Fibroblast of the aortic adventitia (primary cell): Measurements from ENCODE around the gene EPHB1. TPM values are rescaled to one million over a fixed set of nuclear protein-coding genes. Genes with fewer than 3 reads are reported as not detected.

Experiments
- DNase-seq: peaks from one replicate; pipeline ENCODE4 v3.0.0-alpha.2; 2010; ENCODE audit warnings: low read depth
- H3K4me3 ChIP-seq: 2 replicates; pipeline ENCODE4 v1.5.1; 2011; ENCODE audit warnings: low read depth, mild to moderate bottlenecking, control low read depth, low read length, moderate library complexity
- total RNA-seq: library from RNA; depleted of rRNA; stranded (reverse); fragments of >200 nt; gene quantifications from 2 replicates; pipeline ENCODE4 v1.2.3, GENCODE V29; 2012; ENCODE audit warnings: low replicate concordance
- TF ChIP-seq, protein P1 (sequence below): IDR thresholded peaks from 2 replicates; pipeline ENCODE4 v1.5.1; 2011; ENCODE audit warnings: mild to moderate bottlenecking, low read length, control low read depth, inconsistent platforms; ENCODE audit not compliant: insufficient read depth

The EPHB1 gene
- total RNA-seq, 1 donor = 1.2 TPM

DNA sequence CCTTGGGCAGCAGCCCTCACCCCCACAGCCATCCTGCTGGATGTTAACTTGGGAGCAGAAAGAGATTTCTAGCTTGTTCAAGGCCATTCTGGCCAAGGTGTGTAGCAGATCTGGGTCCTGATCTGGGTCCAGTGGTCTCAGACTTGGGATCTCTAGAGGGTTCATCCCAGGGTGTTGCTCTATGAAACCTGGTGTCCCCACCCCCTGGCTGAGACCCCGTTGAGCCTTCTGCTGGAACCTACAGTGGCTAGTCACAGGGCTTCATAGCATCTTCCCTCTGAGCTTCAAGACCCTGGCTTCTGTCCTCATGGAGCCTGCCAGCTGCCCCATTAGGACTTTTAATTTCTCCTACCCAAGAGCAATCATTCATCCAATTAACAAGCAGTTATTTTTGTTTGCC is 64.3 kb downstream of the EPHB1 start:
- TF ChIP-seq, protein P1, sequence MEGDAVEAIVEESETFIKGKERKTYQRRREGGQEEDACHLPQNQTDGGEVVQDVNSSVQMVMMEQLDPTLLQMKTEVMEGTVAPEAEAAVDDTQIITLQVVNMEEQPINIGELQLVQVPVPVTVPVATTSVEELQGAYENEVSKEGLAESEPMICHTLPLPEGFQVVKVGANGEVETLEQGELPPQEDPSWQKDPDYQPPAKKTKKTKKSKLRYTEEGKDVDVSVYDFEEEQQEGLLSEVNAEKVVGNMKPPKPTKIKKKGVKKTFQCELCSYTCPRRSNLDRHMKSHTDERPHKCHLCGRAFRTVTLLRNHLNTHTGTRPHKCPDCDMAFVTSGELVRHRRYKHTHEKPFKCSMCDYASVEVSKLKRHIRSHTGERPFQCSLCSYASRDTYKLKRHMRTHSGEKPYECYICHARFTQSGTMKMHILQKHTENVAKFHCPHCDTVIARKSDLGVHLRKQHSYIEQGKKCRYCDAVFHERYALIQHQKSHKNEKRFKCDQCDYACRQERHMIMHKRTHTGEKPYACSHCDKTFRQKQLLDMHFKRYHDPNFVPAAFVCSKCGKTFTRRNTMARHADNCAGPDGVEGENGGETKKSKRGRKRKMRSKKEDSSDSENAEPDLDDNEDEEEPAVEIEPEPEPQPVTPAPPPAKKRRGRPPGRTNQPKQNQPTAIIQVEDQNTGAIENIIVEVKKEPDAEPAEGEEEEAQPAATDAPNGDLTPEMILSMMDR = no peak
- H3K4me3 ChIP-seq = no peak overlapping the region

DNA sequence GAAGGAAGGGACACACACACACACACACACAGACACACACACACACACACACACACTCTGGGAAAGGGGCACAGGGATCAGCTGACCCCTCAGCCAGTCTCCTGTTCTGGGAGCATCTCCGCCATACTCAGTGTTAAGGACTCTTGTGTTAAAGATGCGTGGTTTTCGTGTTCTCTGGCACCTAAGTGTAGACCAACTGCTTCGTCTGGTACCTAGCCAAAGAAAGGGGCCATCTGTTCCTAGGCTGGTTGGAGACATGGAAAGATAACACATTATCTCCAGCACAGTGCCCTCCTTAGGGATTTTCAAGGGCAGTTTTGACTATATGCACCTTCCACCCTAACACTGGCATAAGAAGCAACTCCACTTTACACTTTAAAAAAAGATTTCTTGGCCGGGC is 65.1 kb downstream of the EPHB1 start:
- TF ChIP-seq, protein P1 = no peak
- no peak overlapping the region for H3K4me3 ChIP-seq
- no peak for DNase-seq

More for the DNA sequence above, 64.3 kb downstream of the EPHB1 start:
- no peak for DNase-seq

DNA sequence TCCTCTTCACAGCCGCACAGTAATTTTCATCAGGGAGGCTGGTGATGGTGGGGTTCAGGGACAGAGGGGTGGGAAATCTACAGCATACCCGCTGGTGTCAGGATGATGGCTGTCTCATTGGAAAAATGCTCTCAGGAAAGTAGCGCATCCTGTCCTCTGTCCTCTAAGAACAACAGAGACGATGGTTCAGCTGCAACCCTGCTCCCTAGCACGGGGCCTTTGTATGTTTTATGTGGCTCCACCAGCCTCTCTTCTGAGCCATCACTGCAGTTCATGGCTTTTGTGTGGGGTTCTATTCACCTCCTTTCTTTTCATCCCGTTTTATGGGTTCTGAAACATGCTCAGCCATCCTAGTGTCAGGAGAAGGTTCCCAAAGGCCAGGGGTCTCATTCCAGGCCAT is 68.9 kb downstream of the EPHB1 start:
- DNase-seq = no peak
- H3K4me3 ChIP-seq = no peak overlapping the region
- TF ChIP-seq, protein P1 = no peak

DNA sequence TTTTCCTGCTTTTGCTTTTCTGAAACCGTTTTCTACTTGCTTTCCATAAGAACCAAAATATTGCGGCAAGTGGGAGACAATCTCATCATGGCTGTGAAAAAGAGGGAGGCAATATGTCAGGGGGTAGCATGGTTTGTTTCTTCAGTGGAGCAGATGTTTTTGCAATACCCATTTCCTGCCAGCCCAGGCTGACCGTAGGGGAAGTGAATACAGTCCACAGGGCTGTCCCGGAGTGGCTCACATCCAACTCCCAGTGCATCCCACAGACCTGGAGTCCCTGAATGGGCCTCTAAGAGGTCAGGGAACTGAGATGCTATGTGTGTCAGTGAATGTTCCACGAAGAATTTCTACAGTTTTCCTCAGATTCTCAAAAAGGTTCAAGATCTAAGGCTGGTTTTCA is 69.6 kb downstream of the EPHB1 start:
- DNase-seq = peak; percentile 32
- H3K4me3 ChIP-seq = no peak overlapping the region
- TF ChIP-seq, protein P1 = no peak

DNA sequence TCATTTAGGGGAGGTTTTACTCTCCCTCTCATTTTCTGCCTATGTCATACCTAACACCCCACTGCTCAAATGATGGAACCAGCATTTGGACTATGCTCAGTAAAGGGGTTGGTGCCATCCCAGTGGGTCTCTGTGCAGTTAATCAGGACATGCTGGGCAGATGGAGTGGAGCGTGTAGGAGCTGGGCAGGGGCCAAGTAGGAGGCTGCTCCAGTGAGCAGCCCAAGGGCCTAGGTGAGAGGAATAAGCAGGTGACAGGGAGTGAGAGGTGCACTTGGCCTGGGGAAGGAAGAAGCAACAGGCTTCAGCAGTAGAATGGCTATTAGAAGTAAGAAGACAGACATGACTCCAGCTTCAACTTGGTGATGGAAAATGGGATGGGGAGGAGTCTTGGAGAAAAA is 72.2 kb downstream of the EPHB1 start:
- H3K4me3 ChIP-seq = no peak overlapping the region
- TF ChIP-seq, protein P1 = no peak
- no peak for DNase-seq

DNA sequence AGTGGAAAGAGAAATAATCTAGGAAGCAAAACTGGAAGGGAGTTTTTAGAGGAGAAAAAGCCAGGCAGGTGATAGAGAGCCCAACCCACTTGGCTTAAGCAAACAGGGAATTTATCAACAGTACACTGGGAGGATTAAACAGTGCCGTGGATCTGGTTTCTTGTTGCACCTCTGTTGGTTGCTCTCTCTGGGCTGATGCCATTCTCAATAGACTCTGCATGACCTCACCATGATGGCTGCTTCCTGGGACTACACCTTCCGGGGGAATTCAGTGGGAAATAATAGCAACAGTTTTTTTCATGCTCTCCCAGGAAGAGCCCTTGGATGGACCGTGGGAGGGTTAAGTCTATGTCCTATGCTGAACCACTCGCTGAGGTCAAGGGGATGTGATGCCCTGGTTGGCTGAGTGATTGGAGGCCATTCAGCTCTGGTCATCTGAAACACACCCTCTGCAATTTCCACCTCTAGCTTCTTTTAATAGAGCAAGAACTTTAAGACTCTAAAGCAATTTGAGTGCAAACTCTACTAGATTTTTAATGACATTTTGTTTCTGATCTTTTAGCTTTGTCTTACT is 74.2 kb downstream of the EPHB1 start:
- H3K4me3 ChIP-seq = no peak overlapping the region
- no peak for DNase-seq
- TF ChIP-seq, protein P1 = no peak

DNA sequence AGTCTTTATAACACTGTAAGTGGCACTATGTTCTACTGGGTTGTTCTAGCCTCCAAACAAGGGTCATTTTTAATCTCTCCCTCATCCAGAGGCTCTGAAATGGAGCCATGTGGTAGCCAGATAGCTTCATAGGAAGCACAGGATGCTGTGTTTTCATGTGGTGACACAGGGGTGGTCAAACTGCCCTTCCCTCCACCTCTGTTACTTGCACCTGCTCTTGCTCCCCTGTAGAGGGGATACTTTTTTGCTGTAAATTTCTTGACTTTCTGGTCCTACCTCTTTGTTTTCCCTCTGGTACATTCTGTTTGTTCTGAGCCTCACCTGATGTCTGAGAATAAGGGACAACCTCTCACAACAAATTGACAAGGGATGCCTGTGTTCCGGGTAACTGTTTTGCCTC is 76.8 kb downstream of the EPHB1 start:
- H3K4me3 ChIP-seq = no peak overlapping the region

More for the DNA sequence above, 76.8 kb downstream of the EPHB1 start:
- TF ChIP-seq, protein P1 = no peak
- DNase-seq = no peak
